ENCODE data around the gene ADA. TPM values are rescaled to one million over a fixed set of nuclear protein-coding genes. Genes with fewer than 3 reads are reported as not detected.
A peak's percentile ranks its signal among the peaks of the same experiment; 100 is the strongest.

Gene ADA
- total and polyA plus RNA-seq, 8 donors, result 2.9 to 6.0 (median 4.0) TPM

GRCh38 chr20:44596010-44596409 is 55.5 kb downstream of the ADA start:
- Histone ChIP-seq H3K4me3 (no peak overlapping the region), H3K4me1 (peaks cover 0 to 4% (median 3%) of the 10 kb centered on the region in 3 donors), H3K9me3 (no peaks in the 10 kb centered on the region), H3K27me3 (no peaks in the 10 kb centered on the region), H3K27ac (no peak overlapping the region), H3K36me3 (no peaks in the 10 kb centered on the region)
- intact Hi-C loops (cut with DNase I), result no loop called here
- ATAC-seq (no peak), FAIRE-seq (no peak), DNase-seq (no peak)
- WGBS, 2 donors, result 82 to 91% methylated on average over 4 of the region's 4 CpGs
- TF ChIP-seq CTCF (IDR thresholded peaks at IDR 0.05), result no peak

- ATAC-seq (peak in 2 of 4 donors; percentile 43 to 77), DNase-seq (no peak), FAIRE-seq (no peak)
- H3K27ac ChIP-seq, result no peak overlapping the region
- intact Hi-C loops (cut with DNase I), result no loop called here
- peaks cover 0 to 3% (median 0%) of the 10 kb centered on the region in 3 donors for H3K4me1 ChIP-seq
- 54 to 84% methylated on average over 1 of the region's 1 CpG for WGBS, 2 donors
- H3K4me3 ChIP-seq, result no peak overlapping the region
- H3K9me3 ChIP-seq, result no peaks in the 10 kb centered on the region
- H3K36me3 ChIP-seq, result no peaks in the 10 kb centered on the region
- TF ChIP-seq CTCF (IDR thresholded peaks at IDR 0.05), result no peak
- no peaks in the 10 kb centered on the region for H3K27me3 ChIP-seq
These were observed 56.8 kb downstream of the ADA start for GRCh38 chr20:44594730-44595129.

- Histone ChIP-seq H3K27ac (no peak overlapping the region), H3K27me3 (no peaks in the 10 kb centered on the region), H3K4me1 (peaks cover 0 to 3% (median 0%) of the 10 kb centered on the region in 3 donors), H3K36me3 (no peaks in the 10 kb centered on the region), H3K4me3 (no peak overlapping the region), H3K9me3 (no peaks in the 10 kb centered on the region)
- 58 to 76% methylated on average over 2 of the region's 2 CpGs for WGBS, 2 donors
- FAIRE-seq (no peak), DNase-seq (no peak), ATAC-seq (no peak)
- no peak for TF ChIP-seq CTCF (IDR thresholded peaks at IDR 0.05)
- intact Hi-C loops (cut with DNase I), result no loop called here
These were observed 57.7 kb downstream of the ADA start for GRCh38 chr20:44593751-44594150.

DNA sequence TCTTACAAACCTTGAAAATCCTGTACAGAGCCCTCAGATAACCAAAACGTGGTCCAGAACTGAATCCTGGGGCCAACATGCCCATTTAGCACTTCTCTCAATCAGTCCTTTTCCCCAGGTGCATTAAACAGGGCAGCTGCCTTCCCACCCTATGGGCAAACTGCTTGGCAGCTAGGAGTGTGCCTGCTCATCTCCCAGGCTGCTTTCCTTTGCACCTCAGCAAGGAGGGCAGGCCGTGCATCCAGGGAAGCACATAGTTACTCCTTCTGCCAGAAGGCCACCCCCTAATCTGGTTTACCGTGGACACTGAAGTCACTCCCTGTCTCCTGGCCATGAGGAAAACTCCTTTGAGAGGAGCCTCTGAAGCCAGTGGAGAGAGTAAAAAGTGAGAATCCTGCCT is 59.1 kb downstream of the ADA start:
- WGBS, 2 donors, result 77 to 87% methylated on average over 3 of the region's 3 CpGs
- H3K9me3 ChIP-seq, result no peaks in the 10 kb centered on the region
- H3K27me3 ChIP-seq, result no peaks in the 10 kb centered on the region
- H3K4me1 ChIP-seq, result no peaks in the 10 kb centered on the region
- ATAC-seq (no peak), FAIRE-seq (no peak), DNase-seq (no peak)
- H3K36me3 ChIP-seq, result no peaks in the 10 kb centered on the region
- H3K27ac ChIP-seq, result no peak overlapping the region
- intact Hi-C loops (cut with DNase I), result no loop called here
- no peak overlapping the region for H3K4me3 ChIP-seq
- no peak for TF ChIP-seq CTCF (IDR thresholded peaks at IDR 0.05)

DNA sequence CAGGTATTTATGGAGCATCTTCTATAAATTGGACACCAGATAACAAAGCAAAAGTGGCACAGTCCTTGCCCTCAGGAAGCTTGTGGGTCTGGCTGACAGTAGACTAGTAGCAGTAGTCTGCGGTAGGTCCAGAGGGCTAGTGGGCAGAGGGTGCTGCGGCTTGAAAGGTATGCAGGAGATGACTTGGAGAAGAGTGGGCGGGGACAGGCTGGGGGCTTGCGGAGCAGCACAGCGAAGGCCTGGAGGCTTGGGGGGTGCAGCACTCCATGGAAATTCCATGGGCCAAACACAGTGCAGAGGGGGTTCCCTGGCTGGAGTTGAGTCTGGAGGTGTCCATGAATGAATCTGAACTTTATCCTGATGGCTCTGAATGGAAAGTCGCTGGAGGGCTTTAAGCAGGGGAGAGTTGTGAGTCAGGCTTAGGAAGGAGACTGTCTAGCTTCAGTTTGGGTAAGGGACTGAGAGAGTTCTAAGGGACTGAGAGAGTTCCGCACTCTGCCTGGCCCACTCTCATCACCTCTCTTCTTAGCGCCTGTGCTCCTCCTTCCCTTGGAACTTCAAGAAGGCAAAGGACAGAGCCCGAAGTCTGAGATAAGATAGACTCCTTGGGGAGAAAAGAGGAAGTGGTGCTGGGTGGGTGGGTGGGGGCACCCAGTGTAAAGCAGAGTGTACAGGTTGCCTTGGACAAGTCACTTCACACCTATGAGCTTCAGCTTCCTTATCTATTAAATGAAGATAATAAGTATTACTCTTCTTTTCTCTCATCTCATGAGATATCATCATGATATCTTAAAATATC is 60.3 kb downstream of the ADA start:
- DNase-seq (no peak), ATAC-seq (no peak), FAIRE-seq (no peak)
- 91 to 92% methylated on average over 9 of the region's 9 CpGs for WGBS, 2 donors
- intact Hi-C loops (cut with DNase I), result no loop called here
- Histone ChIP-seq H3K27ac (no peak overlapping the region), H3K9me3 (no peaks in the 10 kb centered on the region), H3K27me3 (no peaks in the 10 kb centered on the region), H3K36me3 (no peaks in the 10 kb centered on the region), H3K4me1 (no peaks in the 10 kb centered on the region), H3K4me3 (no peak overlapping the region)
- no peak for TF ChIP-seq CTCF (IDR thresholded peaks at IDR 0.05)
